Keratinocyte (primary cell): ENCODE data around the gene TIMM29.

Experiments used
- EZH2 ChIP-seq: IDR thresholded peaks from one replicate; pipeline ENCODE4 v1.6.1; 2012; ENCODE audit warnings: inconsistent platforms, mild to moderate bottlenecking, low read length, moderate library complexity
- TF ChIP-seq, protein P1 (sequence below), 3 experiments: IDR thresholded peaks in 1 of 3; conservative IDR thresholded peaks in 1 of 3; optimal IDR thresholded peaks in 1 of 3; 2 replicates in 2 of 3; 3 replicates in 1 of 3; pipeline versions ENCODE3 to v1.5.1; 2011; ENCODE audit warnings: low read length in 3 of 3, mild to moderate bottlenecking in 3 of 3, moderate library complexity in 2 of 3, control low read depth in 1 of 3, inconsistent platforms in 1 of 3; ENCODE audit not compliant: insufficient read depth in 2 of 3; ENCODE audit errors: extremely low read depth in 1 of 3

- TF ChIP-seq, protein P1, sequence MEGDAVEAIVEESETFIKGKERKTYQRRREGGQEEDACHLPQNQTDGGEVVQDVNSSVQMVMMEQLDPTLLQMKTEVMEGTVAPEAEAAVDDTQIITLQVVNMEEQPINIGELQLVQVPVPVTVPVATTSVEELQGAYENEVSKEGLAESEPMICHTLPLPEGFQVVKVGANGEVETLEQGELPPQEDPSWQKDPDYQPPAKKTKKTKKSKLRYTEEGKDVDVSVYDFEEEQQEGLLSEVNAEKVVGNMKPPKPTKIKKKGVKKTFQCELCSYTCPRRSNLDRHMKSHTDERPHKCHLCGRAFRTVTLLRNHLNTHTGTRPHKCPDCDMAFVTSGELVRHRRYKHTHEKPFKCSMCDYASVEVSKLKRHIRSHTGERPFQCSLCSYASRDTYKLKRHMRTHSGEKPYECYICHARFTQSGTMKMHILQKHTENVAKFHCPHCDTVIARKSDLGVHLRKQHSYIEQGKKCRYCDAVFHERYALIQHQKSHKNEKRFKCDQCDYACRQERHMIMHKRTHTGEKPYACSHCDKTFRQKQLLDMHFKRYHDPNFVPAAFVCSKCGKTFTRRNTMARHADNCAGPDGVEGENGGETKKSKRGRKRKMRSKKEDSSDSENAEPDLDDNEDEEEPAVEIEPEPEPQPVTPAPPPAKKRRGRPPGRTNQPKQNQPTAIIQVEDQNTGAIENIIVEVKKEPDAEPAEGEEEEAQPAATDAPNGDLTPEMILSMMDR (optimal IDR thresholded peaks at IDR 0.05 in 1 of 3, IDR thresholded peaks at IDR 0.05 in 1 of 3, conservative IDR thresholded peaks at IDR 0.05 in 1 of 3; ENCODE audit: extremely low read depth in 1 of 3, insufficient read depth in 2 of 3, low read length in 3 of 3), result no peak
- no peak for TF ChIP-seq EZH2
These were observed 32.7 kb downstream of the TIMM29 start for GRCh38 chr19:10961073-10961860.
